GM19438 (cell line): ENCODE data around the gene CHCHD10.
"Not testable (repeated sequence)": the region's sequence is repeated elsewhere in the genome, so short reads cannot be mapped to it uniquely, and the experiment has no call there.

Experiments
- ATAC-seq: cut with Tn5 transposase; IDR thresholded peaks from one replicate; pipeline ENCODE4 v1.9.1; 2021; ENCODE audit warnings: low read depth; ENCODE audit not compliant: unreplicated experiment

CHCHD10 gene

GRCh38 chr22:23752090-23752691, 15.6 kb downstream of the CHCHD10 start:
- no peak for ATAC-seq

DNA sequence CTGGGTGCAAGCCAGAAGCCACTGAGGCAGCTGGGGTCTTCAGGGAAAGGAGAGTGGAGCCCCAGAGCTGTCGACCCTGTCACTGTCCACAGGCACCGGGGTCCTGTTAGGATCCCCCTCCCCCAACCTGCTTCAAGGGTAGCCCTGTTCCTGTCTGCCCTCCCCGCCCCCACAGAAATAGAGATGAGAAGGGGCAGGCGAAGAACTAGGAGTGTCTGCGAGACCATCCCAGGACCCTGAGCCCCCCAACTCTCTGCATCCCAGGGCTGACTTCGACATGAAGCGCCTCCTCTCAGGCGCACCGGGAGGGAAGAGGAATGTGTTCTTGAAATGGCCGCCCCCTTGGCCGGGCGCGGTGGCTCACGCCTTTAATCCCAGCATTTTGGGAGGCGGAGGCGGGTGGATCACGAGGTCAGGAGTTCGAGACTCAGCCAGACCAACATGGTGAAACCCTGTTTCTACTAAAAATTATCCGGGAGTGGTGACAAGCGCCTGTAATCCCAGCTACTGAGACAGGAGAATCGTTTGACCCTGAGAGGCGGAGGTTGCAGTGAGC, 16.3 kb downstream of the CHCHD10 start:
- ATAC-seq = no peak

GRCh38 chr22:23750714-23751440, 16.9 kb downstream of the CHCHD10 start, which contains the start of gene ZNF70:
Gene ZNF70, minus strand, starts transcription at chr22:23751112. Its CDS starts 5,972 bp downstream, at chr22:23745140.
- ATAC-seq = peak; percentile 68

DNA sequence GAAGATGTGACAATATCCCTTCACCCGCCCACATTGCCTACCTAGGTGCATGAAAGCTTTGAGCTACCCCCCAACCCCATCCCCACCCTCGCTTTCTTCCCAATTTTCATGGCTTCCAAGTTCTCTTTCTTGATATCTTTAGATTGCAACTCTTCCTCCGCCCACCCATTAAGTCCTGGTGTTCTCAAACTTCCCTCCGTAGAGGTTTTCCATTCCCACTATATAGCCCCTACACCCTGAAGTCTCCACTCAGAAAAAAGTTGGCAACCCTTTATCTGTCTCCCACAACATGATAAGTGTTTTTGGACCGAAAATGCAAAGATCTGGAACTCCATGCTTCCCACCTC, 17.4 kb downstream of the CHCHD10 start:
- no peak for ATAC-seq

DNA sequence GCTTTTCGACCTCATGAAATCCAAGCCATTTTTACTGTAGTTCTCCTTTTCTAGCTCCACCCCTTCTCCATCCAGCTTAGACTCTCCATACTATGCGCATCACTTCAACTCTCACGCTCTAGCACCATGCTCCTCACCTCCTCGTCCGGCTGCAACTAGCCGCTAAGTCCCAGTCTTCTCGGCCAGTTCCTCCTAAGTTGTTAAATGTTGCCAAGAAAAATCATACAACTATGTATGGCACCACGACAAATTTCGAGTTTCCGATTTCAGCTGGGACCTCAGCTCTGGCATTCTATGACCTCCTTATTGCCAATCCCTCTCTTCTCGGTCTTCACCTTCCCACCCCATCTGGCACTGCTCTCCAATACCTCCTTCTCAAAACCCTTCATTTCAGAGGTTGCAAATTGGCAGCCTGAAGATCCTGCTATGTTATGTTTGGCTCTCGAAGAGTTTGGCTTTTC, 17.9 kb downstream of the CHCHD10 start:
- ATAC-seq = no peak

DNA sequence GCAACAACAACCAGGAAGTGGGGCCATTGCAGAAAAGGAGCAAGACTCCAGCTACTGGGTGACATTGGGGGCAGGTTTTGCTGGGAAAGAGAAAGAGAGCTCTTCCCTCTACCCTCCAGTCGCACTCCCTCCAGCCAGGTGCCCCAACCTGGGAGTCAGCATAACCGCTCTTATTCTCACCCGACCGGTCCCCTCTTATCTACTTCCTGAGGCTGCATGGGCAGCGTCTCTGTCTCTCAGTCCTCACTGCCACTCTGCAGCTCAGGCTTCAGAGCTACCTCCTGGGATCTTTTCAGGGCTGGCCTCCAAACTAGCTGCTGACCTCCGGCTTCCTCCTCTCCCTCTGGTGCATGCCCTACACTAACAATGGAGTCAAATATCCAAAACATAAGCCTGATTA, 22.0 kb downstream of the CHCHD10 start:
- no peak for ATAC-seq

DNA sequence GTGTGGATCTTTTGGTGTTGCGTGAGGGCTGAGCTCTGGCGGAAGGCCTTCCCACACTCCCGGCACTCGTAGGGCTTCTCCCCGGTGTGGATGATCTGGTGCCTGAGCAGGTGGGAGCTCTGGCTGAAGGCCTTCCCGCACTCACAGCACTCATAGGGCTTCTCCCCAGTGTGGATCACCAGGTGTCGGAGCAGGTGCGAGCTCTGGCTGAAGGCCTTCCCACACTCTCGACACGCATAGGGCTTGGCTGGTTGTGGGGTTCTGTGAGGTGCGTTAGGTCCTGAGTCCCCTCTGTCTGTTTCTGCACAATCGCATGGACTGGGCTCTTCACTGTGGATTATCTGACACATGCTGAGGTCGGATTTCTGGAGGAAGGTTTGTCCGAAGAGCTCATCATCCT, 23.3 kb downstream of the CHCHD10 start:
- no peak for ATAC-seq

DNA sequence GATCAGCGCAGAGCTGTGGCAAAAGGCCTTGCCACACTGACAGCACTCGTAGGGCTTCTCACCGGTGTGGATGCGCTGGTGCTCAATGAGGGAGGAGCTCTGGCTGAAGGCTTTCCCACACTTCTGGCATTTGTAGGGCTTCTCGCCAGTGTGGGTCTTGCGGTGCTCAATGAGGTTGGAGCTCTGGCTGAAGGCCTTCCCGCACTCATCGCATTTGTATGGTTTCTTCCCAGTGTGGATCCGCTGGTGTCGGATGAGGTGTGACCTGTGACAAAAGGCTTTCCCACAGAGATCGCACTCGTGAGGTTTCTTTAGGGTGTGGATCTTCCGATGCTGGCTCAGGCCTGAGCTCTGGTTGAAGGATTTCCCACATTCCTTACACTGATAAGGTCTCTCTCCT, 23.8 kb downstream of the CHCHD10 start:
- ATAC-seq = no peak

DNA sequence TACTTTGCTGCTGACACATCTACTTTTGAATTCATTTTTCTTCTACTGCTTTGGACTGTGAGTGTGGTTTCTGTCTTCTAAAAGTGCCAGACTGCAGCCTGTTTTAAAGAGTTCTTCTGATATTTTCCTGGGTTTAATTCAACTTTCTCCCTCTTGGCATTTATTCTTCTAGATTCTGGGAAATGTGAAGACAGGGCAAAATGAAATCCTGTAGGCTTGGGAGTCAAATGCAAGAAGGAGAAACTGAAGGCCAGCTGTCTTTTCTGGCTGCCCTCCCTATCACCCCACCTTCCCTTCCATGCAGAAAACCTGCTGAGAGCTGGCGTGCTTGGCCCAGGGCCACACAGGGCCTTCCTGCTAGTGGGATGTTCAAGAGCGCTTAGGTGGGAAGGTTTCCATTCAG, 24.5 kb downstream of the CHCHD10 start:
- no peak for ATAC-seq

GRCh38 chr22:23742505-23743264, 25.1 kb downstream of the CHCHD10 start:
- ATAC-seq = no peak

GRCh38 chr22:23737696-23738095, 30.1 kb downstream of the CHCHD10 start:
- ATAC-seq = no peak

DNA sequence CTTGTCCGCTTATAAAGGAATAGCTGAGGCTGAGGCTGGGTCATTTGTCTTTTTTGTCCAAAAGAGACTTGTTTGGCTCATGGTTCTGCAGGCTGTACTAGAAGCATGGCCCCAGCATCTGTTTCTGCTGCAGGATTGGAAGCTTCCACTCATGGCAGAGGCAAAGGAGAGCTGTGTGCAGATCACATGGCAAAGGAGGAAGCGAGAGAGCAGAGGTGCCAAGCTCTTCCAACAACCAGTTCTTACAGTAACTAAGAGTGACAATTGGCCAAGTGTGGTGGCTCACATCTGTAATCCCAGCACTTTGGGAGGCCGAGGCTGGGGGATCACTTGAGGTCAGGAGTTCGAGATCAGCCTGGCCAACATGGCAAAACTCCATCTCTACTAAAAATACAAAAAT, 39.7 kb downstream of the CHCHD10 start:
- ATAC-seq = not testable (repeated sequence)

GRCh38 chr22:23722724-23723123, 45.0 kb downstream of the CHCHD10 start:
- ATAC-seq = no peak

DNA sequence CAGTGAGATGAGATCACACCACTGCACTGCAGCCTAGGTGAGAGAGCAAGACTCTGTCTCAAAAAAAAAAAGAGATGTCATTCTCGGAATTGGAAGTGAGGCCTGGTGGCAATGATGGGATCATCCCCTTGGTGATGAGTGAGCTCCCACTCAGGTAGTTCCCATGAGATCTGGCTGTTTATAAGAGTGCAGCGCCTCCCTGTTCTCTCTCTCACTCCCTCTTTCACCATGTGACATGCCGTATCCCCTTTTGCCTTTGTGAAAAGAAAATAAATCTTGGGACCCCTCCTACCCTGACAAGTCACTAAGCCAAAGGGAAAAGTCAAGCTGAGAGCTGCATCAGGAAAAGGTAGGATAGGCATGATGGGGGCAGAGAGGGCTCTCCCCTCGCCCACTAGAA, 45.6 kb downstream of the CHCHD10 start:
- no peak for ATAC-seq

DNA sequence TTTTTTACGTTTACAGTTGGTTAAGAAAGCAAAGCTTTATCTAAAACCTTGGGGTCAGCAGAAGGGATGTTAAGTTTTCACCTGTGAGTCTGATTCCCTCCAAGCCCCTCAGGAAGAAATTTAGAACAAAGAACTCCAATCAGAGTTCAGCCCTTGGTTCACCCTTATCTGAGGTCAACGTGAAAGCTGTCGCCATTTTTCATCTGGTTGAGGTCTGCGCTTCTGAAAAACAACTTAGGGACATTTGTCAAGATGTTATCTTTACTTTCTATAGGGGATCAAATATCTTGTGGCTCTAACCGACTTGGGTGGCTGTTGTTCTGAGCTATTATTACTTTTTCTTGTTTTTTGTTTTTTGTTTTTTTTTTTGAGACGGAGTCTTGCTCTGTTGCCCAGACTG, 46.9 kb downstream of the CHCHD10 start:
- no peak for ATAC-seq

GRCh38 chr22:23718371-23719165, 49.2 kb downstream of the CHCHD10 start:
- ATAC-seq = no peak

GRCh38 chr22:23716811-23717801, 50.7 kb downstream of the CHCHD10 start:
- peak; percentile 67 for ATAC-seq
